Tibial artery (tissue), 4 donors: ENCODE measurements around the gene COL25A1.

Experiments used
- DNase-seq, 2 donors: peaks; one replicate each; pipeline ENCODE4 v3.0.0-alpha.2; 2019
- H3K27ac ChIP-seq, 2 donors: fragments of 200-600 bp; sonication (generic) in 1 of 2; 1 replicate in 1 of 2; 2 replicates in 1 of 2; pipeline ENCODE4 v1.5.1; 2018 to 2019; ENCODE audit warnings: mild to moderate bottlenecking in 1 of 2
- H3K27me3 ChIP-seq, 2 donors: fragments of 200-600 bp; sonication (generic) in 1 of 2; one replicate each; pipeline versions ENCODE4 v1.5.1 to v1.6.0; 2016 to 2019
- H3K36me3 ChIP-seq, 3 donors: fragments of 200-600 bp; sonication (generic) in 2 of 3; one replicate each; pipeline ENCODE4 v1.5.1; 2016 to 2019; ENCODE audit warnings: mild to moderate bottlenecking in 2 of 3
- H3K4me1 ChIP-seq, 4 donors: fragments of 200-600 bp; sonication (generic) in 2 of 4; 1 replicate in 3 of 4; 2 replicates in 1 of 4; pipeline ENCODE4 v1.5.1; 2016 to 2019
- H3K4me3 ChIP-seq, 2 donors: fragments of 200-600 bp; sonication (generic) in 1 of 2; 1 replicate in 1 of 2; 2 replicates in 1 of 2; pipeline ENCODE4 v1.5.1; 2018 to 2019; ENCODE audit warnings: mild to moderate bottlenecking in 2 of 2
- H3K9me3 ChIP-seq, 3 donors: fragments of 200-600 bp; sonication (generic) in 1 of 3; one replicate each; pipeline ENCODE4 v1.5.1; 2016 to 2019
- CTCF ChIP-seq, 2 experiments: fragments of 200-600 bp in 1 of 2; fragments of 450-650 bp in 1 of 2; IDR thresholded peaks; one replicate each; pipeline ENCODE4 v1.5.1; 2017 to 2019; ENCODE audit warnings: antibody characterized with exemption in 2 of 2, mild to moderate bottlenecking in 1 of 2, moderate library complexity in 1 of 2
- intact Hi-C: fragments of 100-400 bp; cut with DNase I; formaldehyde crosslinking; loops from one replicate; pipeline ENCODE4 v1.15.0; 2023; ENCODE audit warnings: low total_unique reads

The COL25A1 gene

GRCh38 chr4:109205186-109205585 lies 97.3 kb downstream of the COL25A1 start:
- Histone ChIP-seq H3K4me1 (no peaks in the 10 kb centered on the region), H3K36me3 (no peaks in the 10 kb centered on the region), H3K4me3 (no peak overlapping the region), H3K9me3 (no peaks in the 10 kb centered on the region), H3K27me3 (no peaks in the 10 kb centered on the region), H3K27ac (no peak overlapping the region)
- no peak for DNase-seq
- intact Hi-C loops = no loop called here
- no peak for TF ChIP-seq CTCF (IDR thresholded peaks at IDR 0.05)

- Histone ChIP-seq H3K36me3 (no peaks in the 10 kb centered on the region), H3K27ac (no peak overlapping the region), H3K4me3 (no peak overlapping the region), H3K9me3 (no peaks in the 10 kb centered on the region), H3K4me1 (no peaks in the 10 kb centered on the region), H3K27me3 (no peaks in the 10 kb centered on the region)
- no peak for TF ChIP-seq CTCF (IDR thresholded peaks at IDR 0.05)
- intact Hi-C loops = no loop called here
- DNase-seq = no peak
Measured at GRCh38 chr4:109199585-109199984, 102.9 kb downstream of the COL25A1 start.

- intact Hi-C loops = no loop called here
- no peak for TF ChIP-seq CTCF (IDR thresholded peaks at IDR 0.05)
- Histone ChIP-seq H3K27ac (no peak overlapping the region), H3K9me3 (no peaks in the 10 kb centered on the region), H3K4me1 (no peaks in the 10 kb centered on the region), H3K36me3 (no peaks in the 10 kb centered on the region), H3K4me3 (no peak overlapping the region), H3K27me3 (no peaks in the 10 kb centered on the region)
- no peak for DNase-seq
Measured at GRCh38 chr4:109195646-109196045, 106.8 kb downstream of the COL25A1 start.

GRCh38 chr4:109191216-109191615 lies 111.2 kb downstream of the COL25A1 start:
- H3K4me3 ChIP-seq = no peak overlapping the region
- TF ChIP-seq CTCF (IDR thresholded peaks at IDR 0.05) = no peak
- H3K36me3 ChIP-seq = no peaks in the 10 kb centered on the region
- no peaks in the 10 kb centered on the region for H3K4me1 ChIP-seq
- intact Hi-C loops = no loop called here
- no peak overlapping the region for H3K27ac ChIP-seq
- no peaks in the 10 kb centered on the region for H3K9me3 ChIP-seq
- DNase-seq = no peak
- no peaks in the 10 kb centered on the region for H3K27me3 ChIP-seq

GRCh38 chr4:109186458-109186945 lies 116.0 kb downstream of the COL25A1 start:
- H3K27me3 ChIP-seq = no peaks in the 10 kb centered on the region
- no peak overlapping the region for H3K4me3 ChIP-seq
- H3K36me3 ChIP-seq = no peaks in the 10 kb centered on the region
- H3K27ac ChIP-seq = no peak overlapping the region
- no peak for DNase-seq
- intact Hi-C loops = no loop called here
- peaks cover 0 to 7% (median 0%) of the 10 kb centered on the region in 4 donors for H3K4me1 ChIP-seq
- no peak for TF ChIP-seq CTCF (IDR thresholded peaks at IDR 0.05)
- no peaks in the 10 kb centered on the region for H3K9me3 ChIP-seq

- no peaks in the 10 kb centered on the region for H3K36me3 ChIP-seq
- H3K27me3 ChIP-seq = no peaks in the 10 kb centered on the region
- H3K4me1 ChIP-seq = peaks cover 0 to 7% (median 0%) of the 10 kb centered on the region in 4 donors
- no peak for TF ChIP-seq CTCF (IDR thresholded peaks at IDR 0.05)
- no peak overlapping the region for H3K27ac ChIP-seq
- intact Hi-C loops = no loop called here
- DNase-seq = no peak
- H3K4me3 ChIP-seq = no peak overlapping the region
- H3K9me3 ChIP-seq = no peaks in the 10 kb centered on the region
Measured at GRCh38 chr4:109185951-109186350, 116.5 kb downstream of the COL25A1 start.
